OCI-LY3 (cell line): ENCODE results near the gene OXA1L.
"Not testable (repeated sequence)": the region's sequence is repeated elsewhere in the genome, so short reads cannot be mapped to it uniquely, and the experiment has no call there.

Experiments
- H2AFZ ChIP-seq: fragments of 200-600, 300-600 bp; shearing (Covaris generic); 2 replicates; pipeline ENCODE4 v1.6.0; 2014; ENCODE audit warnings: antibody characterized with exemption, low read depth, low read length
- H3K27ac ChIP-seq: fragments of 200-600, 300-600 bp; sonication (generic); 2 replicates; pipeline ENCODE4 v1.5.1; 2014; ENCODE audit warnings: mild to moderate bottlenecking, low read length, moderate library complexity, mixed read lengths
- H3K27me3 ChIP-seq: fragments of 200-600, 300-600 bp; sonication (generic); 2 replicates; pipeline ENCODE4 v1.6.1; 2014; ENCODE audit warnings: low read depth, low read length, mixed read lengths
- H3K36me3 ChIP-seq: fragments of 200-600, 300-600 bp; sonication (generic); replicated peaks from 2 replicates; pipeline ENCODE3; 2014; ENCODE audit warnings: low read depth, low read length, mixed read lengths
- H3K4me1 ChIP-seq: fragments of 300-600, 200-600 bp; sonication (generic); 2 replicates; pipeline ENCODE4 v1.6.1; 2014; ENCODE audit warnings: low read length, mixed read lengths
- H3K4me2 ChIP-seq: fragments of 200-600, 300-600 bp; sonication (generic); 2 replicates; pipeline ENCODE4 v1.6.1; 2014; ENCODE audit warnings: low read length, mixed read lengths
- H3K4me3 ChIP-seq: fragments of 300-600, 200-600 bp; sonication (generic); 2 replicates; pipeline ENCODE4 v1.5.1; 2014; ENCODE audit warnings: antibody characterized with exemption, mild to moderate bottlenecking, low read length, moderate library complexity
- H3K79me2 ChIP-seq: fragments of 300-600, 200-600 bp; shearing (Covaris generic); 2 replicates; pipeline ENCODE4 v1.6.1; 2014; ENCODE audit warnings: mild to moderate bottlenecking, low read length, mixed read lengths
- H3K9ac ChIP-seq: fragments of 300-600, 200-600 bp; shearing (Covaris generic); 2 replicates; pipeline ENCODE4 v1.6.0; 2014; ENCODE audit warnings: mild to moderate bottlenecking, low read length, moderate library complexity
- H3K9me3 ChIP-seq: fragments of 200-600, 300-600 bp; shearing (Covaris generic); 2 replicates; pipeline ENCODE4 v1.6.1; 2014; ENCODE audit warnings: low read length, mixed read lengths; ENCODE audit not compliant: insufficient read depth
- H4K20me1 ChIP-seq: fragments of 200-600, 300-600 bp; sonication (generic); 2 replicates; pipeline ENCODE4 v1.6.1; 2016; ENCODE audit warnings: low read length, mixed read lengths; ENCODE audit not compliant: insufficient read depth
- EZH2phosphoT487 ChIP-seq: fragments of 200-600 bp; shearing (Covaris generic); IDR thresholded peaks from 2 replicates; pipeline ENCODE4 v1.6.1; 2018; ENCODE audit warnings: antibody characterized with exemption, mixed run types, low read depth
- TF ChIP-seq, protein P1 (sequence below): fragments of 200-600, 300-600 bp; sonication (generic); IDR thresholded peaks from 2 replicates; pipeline ENCODE4 v1.5.1; 2014; ENCODE audit warnings: antibody characterized with exemption, low read length, low read depth

The OXA1L gene

DNA sequence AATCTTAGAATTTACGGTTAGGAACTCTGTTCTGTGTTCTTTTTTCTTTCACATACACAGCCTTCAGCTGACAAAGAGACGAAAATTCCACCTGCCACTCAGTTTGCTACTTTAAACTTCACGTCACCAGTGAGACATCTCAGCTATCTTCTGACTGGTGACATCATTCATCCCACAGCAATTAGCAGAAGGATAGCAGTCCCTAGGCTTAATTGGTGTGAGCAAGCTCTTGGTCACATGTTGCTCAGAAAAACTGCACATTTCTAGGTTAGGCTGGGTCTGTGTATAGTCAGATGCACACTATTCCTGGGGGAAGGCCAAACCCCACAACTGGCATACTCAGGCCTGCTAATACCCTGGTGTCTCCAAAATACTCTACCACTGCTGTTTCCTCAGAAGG lies 24.8 kb downstream of the OXA1L start:
- TF ChIP-seq, protein P1, sequence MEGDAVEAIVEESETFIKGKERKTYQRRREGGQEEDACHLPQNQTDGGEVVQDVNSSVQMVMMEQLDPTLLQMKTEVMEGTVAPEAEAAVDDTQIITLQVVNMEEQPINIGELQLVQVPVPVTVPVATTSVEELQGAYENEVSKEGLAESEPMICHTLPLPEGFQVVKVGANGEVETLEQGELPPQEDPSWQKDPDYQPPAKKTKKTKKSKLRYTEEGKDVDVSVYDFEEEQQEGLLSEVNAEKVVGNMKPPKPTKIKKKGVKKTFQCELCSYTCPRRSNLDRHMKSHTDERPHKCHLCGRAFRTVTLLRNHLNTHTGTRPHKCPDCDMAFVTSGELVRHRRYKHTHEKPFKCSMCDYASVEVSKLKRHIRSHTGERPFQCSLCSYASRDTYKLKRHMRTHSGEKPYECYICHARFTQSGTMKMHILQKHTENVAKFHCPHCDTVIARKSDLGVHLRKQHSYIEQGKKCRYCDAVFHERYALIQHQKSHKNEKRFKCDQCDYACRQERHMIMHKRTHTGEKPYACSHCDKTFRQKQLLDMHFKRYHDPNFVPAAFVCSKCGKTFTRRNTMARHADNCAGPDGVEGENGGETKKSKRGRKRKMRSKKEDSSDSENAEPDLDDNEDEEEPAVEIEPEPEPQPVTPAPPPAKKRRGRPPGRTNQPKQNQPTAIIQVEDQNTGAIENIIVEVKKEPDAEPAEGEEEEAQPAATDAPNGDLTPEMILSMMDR, result no peak
- no peak for TF ChIP-seq EZH2phosphoT487
- Histone ChIP-seq H2AFZ (no peak overlapping the region), H3K4me1 (peaks cover 50% of the 10 kb centered on the region), H3K4me2 (no peak overlapping the region), H3K27ac (no peak overlapping the region), H3K4me3 (no peak overlapping the region), H3K9me3 (no peaks in the 10 kb centered on the region), H4K20me1 (no peaks in the 10 kb centered on the region), H3K9ac (no peak overlapping the region), H3K27me3 (no peaks in the 10 kb centered on the region), H3K36me3 (no peaks in the 10 kb centered on the region), H3K79me2 (no peaks in the 10 kb centered on the region)

DNA sequence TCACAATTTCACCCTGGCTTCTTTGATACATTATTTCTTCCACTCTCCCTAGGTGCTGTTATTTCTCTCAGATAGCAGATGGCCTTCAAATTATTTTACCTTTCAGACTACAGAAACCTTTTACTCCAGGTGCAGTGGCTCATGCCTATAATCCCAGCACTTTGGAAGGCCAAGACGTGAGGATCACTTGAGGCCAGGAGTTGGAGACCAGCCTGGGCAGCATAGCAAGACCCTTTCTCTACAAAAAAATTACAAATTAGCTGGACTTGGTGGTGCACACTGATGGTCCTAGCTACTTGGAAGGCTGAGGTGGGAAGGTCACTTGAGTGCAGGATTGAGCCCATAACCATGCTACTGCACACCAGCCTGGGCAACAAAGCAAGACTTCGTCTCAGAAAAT lies 25.7 kb downstream of the OXA1L start:
- no peaks in the 10 kb centered on the region for H3K79me2 ChIP-seq
- H3K36me3 ChIP-seq, result no peaks in the 10 kb centered on the region
- no peak overlapping the region for H3K4me2 ChIP-seq
- H2AFZ ChIP-seq, result no peak overlapping the region
- TF ChIP-seq EZH2phosphoT487, result no peak
- TF ChIP-seq, protein P1, result no peak
- no peaks in the 10 kb centered on the region for H3K9me3 ChIP-seq
- H3K27ac ChIP-seq, result no peak overlapping the region
- H3K27me3 ChIP-seq, result no peaks in the 10 kb centered on the region
- peaks cover 55% of the 10 kb centered on the region for H3K4me1 ChIP-seq
- no peaks in the 10 kb centered on the region for H4K20me1 ChIP-seq
- no peak overlapping the region for H3K9ac ChIP-seq
- H3K4me3 ChIP-seq, result no peak overlapping the region

DNA sequence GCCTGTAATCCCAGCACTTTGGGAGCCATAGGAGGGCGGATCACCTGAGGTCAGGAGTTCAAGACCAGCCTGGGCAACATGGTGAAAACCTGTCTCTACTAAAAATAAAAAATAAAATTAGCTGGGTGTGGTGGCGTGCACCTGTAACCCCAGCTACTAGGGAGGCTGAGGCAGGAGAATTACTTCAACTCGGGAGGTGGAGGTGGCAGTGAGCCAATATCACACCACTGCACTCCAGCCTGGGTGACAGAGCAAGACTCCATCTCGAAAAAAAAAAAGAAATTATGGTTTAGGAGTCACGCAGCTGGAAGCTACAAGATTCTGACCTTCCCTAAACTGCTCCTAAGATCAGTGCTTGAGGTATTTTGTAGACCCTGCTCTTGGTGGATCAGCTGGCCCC lies 27.1 kb downstream of the OXA1L start:
- H4K20me1 ChIP-seq, H3K9me3 ChIP-seq, H2AFZ ChIP-seq, H3K27me3 ChIP-seq, H3K79me2 ChIP-seq, H3K4me3 ChIP-seq, H3K27ac ChIP-seq, H3K36me3 ChIP-seq, H3K9ac ChIP-seq, H3K4me2 ChIP-seq: not testable (repeated sequence)
- peaks cover 61% of the 10 kb centered on the region for H3K4me1 ChIP-seq

DNA sequence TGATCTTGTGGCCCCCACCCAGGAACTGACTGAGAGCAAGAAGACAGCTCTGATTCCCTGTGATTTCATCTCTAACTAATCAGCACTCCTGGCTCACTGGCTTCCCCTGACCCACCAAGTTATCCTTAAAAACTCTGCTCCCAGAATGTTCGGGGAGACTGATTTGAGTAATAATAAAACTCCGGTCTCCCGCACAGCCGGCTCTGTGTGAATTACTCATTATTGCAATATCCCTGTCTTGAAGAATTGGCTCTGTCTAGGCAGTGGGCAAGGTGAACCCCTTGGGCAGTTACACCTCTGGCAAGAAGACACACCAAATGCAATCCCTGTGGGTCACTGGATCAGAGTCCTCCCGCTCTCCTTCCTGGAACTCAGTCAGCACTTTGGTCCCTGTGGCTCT lies 27.5 kb downstream of the OXA1L start:
- Histone ChIP-seq H3K9ac (no peak overlapping the region), H3K4me3 (no peak overlapping the region), H3K4me1 (peaks cover 62% of the 10 kb centered on the region), H3K27ac (no peak overlapping the region), H3K9me3 (no peaks in the 10 kb centered on the region), H3K4me2 (peak overlapping the region; percentile 48), H3K36me3 (no peaks in the 10 kb centered on the region), H2AFZ (no peak overlapping the region), H4K20me1 (no peaks in the 10 kb centered on the region), H3K79me2 (no peaks in the 10 kb centered on the region), H3K27me3 (no peaks in the 10 kb centered on the region)
- no peak for TF ChIP-seq EZH2phosphoT487
- TF ChIP-seq, protein P1, result no peak

DNA sequence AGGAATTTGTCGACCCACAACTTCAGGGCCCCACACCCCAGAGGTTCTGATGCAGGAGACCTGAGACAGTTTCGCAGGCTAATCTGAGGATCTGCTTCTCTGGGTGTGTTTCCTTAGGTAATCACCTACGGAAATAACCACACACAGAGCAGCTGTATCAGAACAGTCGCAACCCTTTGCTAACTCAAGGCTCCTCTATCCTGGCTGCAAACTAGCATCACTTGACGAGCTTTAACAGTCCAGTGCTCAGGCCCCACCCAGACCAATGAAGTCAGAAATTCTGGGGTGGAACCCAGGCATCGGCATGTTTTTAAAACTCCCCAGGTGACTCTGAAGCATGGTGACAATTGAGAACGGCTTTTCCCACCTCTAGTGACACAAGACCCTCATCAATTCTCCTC lies 28.1 kb downstream of the OXA1L start:
- Histone ChIP-seq H3K9ac (no peak overlapping the region), H3K36me3 (no peaks in the 10 kb centered on the region), H3K27ac (no peak overlapping the region), H2AFZ (no peak overlapping the region; the same call in 1 of the 2 replicates), H3K79me2 (no peaks in the 10 kb centered on the region), H3K4me2 (peak overlapping the region; percentile 48), H3K4me1 (peaks cover 56% of the 10 kb centered on the region), H3K9me3 (no peaks in the 10 kb centered on the region), H3K27me3 (no peaks in the 10 kb centered on the region), H3K4me3 (peak overlapping the region; percentile 7; the same call in 1 of the 2 replicates), H4K20me1 (no peaks in the 10 kb centered on the region)
- TF ChIP-seq, protein P1, result no peak
- TF ChIP-seq EZH2phosphoT487, result no peak
